GM12801 (cell line): ENCODE data around the gene KRT33A.

Experiments
- TF ChIP-seq, protein P1 (sequence below): IDR thresholded peaks from one replicate; pipeline ENCODE4 v1.5.1; 2011; ENCODE audit warnings: control low read depth; ENCODE audit not compliant: insufficient read length; ENCODE audit errors: extremely low read depth

Gene KRT33A

GRCh38 chr17:41315814-41316445 is 34.7 kb downstream of the KRT33A start:
- TF ChIP-seq, protein P1, sequence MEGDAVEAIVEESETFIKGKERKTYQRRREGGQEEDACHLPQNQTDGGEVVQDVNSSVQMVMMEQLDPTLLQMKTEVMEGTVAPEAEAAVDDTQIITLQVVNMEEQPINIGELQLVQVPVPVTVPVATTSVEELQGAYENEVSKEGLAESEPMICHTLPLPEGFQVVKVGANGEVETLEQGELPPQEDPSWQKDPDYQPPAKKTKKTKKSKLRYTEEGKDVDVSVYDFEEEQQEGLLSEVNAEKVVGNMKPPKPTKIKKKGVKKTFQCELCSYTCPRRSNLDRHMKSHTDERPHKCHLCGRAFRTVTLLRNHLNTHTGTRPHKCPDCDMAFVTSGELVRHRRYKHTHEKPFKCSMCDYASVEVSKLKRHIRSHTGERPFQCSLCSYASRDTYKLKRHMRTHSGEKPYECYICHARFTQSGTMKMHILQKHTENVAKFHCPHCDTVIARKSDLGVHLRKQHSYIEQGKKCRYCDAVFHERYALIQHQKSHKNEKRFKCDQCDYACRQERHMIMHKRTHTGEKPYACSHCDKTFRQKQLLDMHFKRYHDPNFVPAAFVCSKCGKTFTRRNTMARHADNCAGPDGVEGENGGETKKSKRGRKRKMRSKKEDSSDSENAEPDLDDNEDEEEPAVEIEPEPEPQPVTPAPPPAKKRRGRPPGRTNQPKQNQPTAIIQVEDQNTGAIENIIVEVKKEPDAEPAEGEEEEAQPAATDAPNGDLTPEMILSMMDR, result no peak

DNA sequence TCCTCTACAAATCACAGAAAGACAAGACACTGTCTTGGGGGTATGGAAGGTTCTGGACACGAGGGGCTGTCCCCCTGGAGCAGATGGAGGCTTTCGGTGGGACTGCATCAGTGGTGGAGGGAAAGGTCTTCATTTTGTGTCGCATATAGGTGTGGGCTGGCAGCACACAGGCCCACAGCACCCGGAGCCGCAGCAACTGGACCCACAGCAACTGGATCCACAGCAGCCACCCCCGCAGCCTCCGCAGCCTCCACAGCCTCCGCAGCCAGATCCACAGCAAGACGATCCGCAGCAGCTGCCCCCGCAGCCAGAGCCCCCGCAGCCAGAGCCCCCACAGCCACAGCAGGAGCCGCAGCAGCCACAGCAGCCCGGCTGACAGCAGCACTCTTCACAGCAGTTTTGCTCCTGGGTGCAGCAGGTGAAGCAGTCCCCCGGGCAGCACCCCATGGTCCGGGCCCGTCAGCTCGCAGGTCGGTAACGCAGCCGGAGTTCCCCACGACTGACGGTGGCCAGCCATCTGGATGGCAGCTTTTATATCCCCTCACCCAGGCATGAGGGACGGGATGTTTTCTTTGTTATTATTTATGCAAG is 35.3 kb downstream of the KRT33A start, which contains the start of gene KRTAP17-1:
TSS of gene KRTAP17-1 (minus strand) at position 507 of the 591 bp plus-strand sequence. CDS start at position 447, 60 bp downstream.
- TF ChIP-seq, protein P1, result no peak

DNA sequence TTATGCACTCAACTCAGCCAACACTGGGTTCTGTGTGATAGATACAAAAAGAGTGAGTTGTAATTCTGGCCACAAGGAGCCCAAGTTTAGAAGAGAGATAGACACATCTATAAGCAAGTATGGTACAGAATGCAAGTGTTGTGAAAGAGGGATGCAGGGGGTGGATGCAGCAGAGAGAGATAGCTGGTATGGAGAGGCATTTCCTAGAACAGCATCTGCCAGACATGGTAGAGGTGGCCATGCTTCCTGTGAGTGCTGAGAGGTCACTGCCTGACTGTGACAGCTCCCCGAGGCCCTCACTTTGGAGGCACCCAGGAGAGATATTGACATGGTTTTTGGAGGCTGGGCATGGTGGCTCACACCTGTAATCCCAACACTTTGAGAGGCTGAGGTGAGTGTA is 39.5 kb downstream of the KRT33A start:
- TF ChIP-seq, protein P1, result no peak

DNA sequence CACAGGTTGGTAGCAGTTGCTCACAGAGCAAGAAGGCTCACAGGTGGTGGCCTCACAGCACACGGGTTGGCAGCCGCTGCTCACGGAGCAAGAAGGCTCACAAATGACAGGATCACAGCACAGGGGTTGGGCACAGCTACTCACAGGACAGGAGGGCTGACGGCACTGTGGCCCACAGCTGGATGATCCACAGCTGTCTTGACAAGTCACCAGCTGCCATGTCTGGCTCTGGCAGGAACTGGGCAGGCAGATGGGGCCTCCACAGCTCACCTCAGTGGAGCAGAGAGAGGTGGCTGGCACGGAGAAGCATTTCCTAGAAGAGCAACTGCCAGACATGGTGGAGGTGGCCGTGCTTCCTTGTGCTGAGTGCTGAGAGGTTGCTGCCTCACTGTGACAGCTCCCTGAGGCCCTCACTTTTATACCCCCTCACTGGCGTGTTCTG is 41.7 kb downstream of the KRT33A start, which contains the start of gene KRTAP16-1:
TSS of gene KRTAP16-1 (minus strand) at position 392 of the 442 bp plus-strand sequence. CDS start at position 336, 56 bp downstream.
- TF ChIP-seq, protein P1, result no peak

DNA sequence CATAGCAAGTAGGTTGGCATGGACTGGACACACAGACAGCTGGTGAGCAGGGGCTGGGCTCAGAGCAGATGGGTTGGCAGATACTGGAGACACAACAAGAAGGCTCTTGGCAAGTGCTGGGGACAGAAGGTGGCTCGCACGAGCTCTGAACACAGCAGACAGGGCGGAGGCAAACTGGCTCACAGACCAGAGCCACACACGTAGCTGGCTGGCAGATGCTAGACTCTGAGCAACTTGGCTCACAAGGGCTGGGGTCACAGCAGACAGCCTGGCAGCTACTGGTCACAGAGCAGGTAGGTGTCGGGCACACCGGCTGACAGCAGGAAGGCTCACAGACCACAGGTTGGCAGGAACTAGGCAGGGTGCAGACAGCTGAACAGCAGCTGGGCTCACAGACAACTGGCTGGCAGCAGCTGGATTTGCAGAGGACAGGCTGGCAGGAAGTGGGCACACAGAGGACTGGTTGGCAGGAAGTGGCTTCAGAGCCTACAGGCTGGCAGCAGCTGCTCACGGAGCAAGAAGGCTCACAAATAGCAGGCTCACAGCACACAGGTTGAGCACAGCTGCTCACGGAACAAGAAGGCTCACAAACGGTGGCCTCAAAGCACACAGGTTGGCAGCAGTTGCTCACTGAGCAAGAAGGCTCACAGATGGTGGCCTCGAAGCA is 42.2 kb downstream of the KRT33A start:
- TF ChIP-seq, protein P1, result no peak

GRCh38 chr17:41307647-41308046 is 43.0 kb downstream of the KRT33A start:
- TF ChIP-seq, protein P1, result no peak

DNA sequence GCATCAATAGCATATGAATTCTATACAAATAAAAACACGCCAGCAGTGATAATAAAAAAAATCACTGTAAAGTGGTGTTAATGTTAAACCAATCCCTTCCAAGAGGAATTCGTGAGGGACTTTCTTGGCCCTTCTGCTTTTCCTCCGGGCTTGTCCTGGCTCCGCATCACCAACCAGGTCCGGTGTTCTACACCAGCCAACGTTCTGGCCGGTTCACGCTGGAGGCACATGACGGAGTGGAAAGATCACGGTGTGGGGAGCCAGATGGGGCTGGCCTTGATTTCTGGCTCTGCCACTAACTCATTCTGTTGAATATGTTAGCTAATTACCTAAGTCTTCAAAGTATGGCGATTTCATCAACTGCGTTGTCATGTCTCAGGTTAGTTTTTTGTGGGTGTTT is 46.5 kb downstream of the KRT33A start:
- TF ChIP-seq, protein P1, result no peak
